Muscle of leg (tissue), 11 donors: ENCODE data around the gene PRM3. TPM values are rescaled to one million over a fixed set of nuclear protein-coding genes. Genes with fewer than 3 reads are reported as not detected.

ENCODE experiments used
- DNase-seq: peaks from one replicate; pipeline ENCODE4 v3.0.0; 2013
- H3K27ac ChIP-seq: one replicate; pipeline ENCODE4 v1.5.1; 2013; ENCODE audit warnings: mild to moderate bottlenecking, low read length, control low read depth
- H3K27me3 ChIP-seq: one replicate; pipeline ENCODE4 v1.6.1; 2013; ENCODE audit warnings: low read length; ENCODE audit not compliant: control insufficient read depth, insufficient read depth
- H3K36me3 ChIP-seq: one replicate; pipeline ENCODE4 v1.6.1; 2013; ENCODE audit warnings: low read length; ENCODE audit not compliant: control insufficient read depth, insufficient read depth
- H3K4me1 ChIP-seq: one replicate; pipeline ENCODE4 v1.6.1; 2013; ENCODE audit warnings: low read length; ENCODE audit not compliant: control insufficient read depth, insufficient read depth
- H3K4me3 ChIP-seq: one replicate; pipeline ENCODE4 v1.5.1; 2013; ENCODE audit warnings: low read length, control low read depth
- H3K9me3 ChIP-seq: replicated peaks from 2 replicates; pipeline ENCODE4 v1.6.1; 2013; ENCODE audit warnings: low read depth, low read length; ENCODE audit not compliant: control insufficient read depth
- WGBS: methylation state at CpG from one replicate; pipeline ENCODE4 v1.1.5; 2013; ENCODE audit warnings: missing lambda C conversion rate; ENCODE audit not compliant: insufficient coverage; 5-methylcytosine and 5-hydroxymethylcytosine counted together
- polyA plus RNA-seq, 8 donors: library from polyadenylated mRNA; unstranded; fragments of 120-200 nt; gene quantifications; one replicate each; pipeline versions ENCODE4 v1.2.1 to v1.2.3, GENCODE V29; 2013; ENCODE audit warnings: inconsistent platforms in 1 of 8, low replicate concordance in 1 of 8; ENCODE audit not compliant: insufficient read length in 8 of 8, insufficient read depth in 1 of 8
- total RNA-seq: library from RNA; stranded (reverse); fragments of 120-200 nt; gene quantifications from one replicate; pipeline ENCODE4 v1.2.4, GENCODE V29; 2013

PRM3 gene
- total and polyA plus RNA-seq, 9 donors: not detected

DNA sequence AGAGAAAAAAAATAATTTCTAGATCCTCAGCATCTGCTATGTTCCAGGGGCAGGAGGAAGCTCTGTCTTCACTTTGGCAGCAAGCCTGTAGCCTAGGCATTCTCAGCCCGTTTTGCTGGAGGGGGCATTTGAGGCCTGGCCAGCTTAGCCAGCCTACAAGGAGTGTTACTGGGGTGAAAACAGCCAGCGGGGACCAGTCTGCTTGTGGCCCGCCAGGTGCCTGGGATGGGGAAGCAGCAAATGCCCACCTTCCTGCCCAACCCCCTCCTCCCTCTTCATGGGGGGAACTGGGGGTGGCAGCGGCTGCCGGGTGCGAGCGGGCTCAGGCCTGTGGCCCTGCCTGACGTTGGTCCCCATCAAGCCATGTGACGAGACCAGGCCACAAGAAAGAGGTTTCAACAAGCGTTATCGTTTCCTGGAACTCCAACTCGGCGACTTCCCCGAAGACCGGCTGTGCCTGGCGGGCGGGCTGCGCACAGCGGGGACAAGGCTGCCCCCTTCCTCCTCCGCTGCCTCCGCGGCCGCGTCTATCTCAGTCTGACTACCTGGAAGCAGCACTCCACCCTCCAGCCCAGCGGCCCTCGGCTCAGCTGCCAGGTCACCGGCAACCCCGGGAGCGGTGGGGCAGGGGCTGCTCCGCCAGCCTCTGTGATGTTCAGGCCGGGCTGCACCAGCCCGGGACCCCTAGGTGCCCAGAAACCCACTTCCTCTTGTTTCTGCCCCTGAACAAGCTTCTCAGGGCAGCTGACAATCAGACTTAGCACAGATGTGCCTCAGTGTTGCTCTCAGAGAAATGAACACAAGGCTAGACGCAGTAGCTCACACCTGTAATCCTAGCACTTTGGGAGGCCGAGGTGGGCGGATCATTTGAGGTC lies 40.3 kb downstream of the PRM3 start:
- H3K27me3 ChIP-seq: peaks cover under 1% of the 10 kb centered on the region
- H3K4me3 ChIP-seq: no peak overlapping the region
- H3K9me3 ChIP-seq: no peaks in the 10 kb centered on the region
- DNase-seq: no peak
- H3K36me3 ChIP-seq: no peaks in the 10 kb centered on the region
- H3K4me1 ChIP-seq: peaks cover 5% of the 10 kb centered on the region
- WGBS: 33% methylated on average over 26 of the region's 35 CpGs
- no peak overlapping the region for H3K27ac ChIP-seq

DNA sequence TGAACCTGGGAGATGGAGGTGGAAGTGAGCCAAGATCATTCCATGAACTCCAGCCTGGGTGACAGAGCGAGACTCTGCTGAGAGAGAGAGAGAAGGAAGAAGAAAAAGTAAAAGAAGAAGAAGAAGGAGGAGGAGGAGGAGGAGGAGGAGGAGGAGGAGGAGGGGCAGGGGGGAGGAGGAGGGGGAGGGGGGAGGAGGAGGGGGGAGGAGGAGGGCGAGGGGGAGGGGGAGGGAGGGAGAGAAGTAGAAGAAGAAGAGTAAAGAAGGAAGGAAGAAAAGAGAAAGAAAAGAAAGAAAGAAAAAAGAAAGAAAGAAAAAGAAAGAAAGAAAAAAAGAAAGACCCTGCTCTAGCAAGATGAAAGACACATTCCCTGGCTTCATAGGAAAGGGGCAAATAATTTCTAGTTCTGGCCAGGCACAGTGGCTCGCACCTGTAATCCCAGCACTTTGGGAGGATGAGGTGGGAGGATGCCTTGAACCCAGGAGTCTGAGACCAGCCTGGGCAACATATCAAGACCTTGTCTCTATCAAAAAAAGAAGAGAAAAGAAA lies 41.1 kb downstream of the PRM3 start:
- Histone ChIP-seq H3K4me3 (no peak overlapping the region), H3K9me3 (no peaks in the 10 kb centered on the region), H3K27me3 (peaks cover 2% of the 10 kb centered on the region), H3K36me3 (no peaks in the 10 kb centered on the region), H3K27ac (no peak overlapping the region), H3K4me1 (peaks cover 5% of the 10 kb centered on the region)
- no peak for DNase-seq
- WGBS: no CpG with 5 or more reads among the region's 3 CpGs

DNA sequence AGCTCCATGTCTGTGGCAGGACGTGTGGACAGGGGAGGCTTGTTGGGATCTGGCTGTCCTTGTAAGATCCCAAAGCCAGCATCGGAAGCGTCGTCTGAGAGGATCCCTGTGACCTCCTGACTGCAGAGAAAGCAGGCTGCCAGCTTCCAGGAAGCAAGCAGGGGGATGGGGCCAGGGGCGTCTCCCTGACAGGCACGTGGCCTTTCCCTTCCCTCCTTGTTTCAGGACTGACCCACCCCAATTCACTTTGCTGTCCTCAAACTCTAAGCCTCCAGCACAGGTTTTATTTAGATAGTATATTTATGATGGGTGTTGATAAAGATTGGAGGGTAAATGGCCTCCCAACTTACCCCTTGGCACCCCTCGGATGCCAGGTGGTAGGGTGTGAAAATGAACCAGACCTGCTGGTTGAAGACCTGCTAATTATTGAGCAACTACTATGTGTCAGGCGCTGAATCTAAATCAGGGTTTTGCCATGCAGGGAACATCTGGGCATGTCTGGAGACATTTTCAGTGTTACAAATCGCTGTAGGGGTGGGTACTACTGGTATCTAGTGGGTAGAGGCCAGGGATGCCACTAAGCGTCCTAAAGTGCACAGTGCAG lies 42.0 kb downstream of the PRM3 start:
- no peak for DNase-seq
- WGBS: 51% methylated on average over 3 of the region's 10 CpGs
- H3K27ac ChIP-seq: no peak overlapping the region
- H3K27me3 ChIP-seq: peaks cover 2% of the 10 kb centered on the region
- H3K4me3 ChIP-seq: no peak overlapping the region
- no peaks in the 10 kb centered on the region for H3K9me3 ChIP-seq
- H3K36me3 ChIP-seq: no peaks in the 10 kb centered on the region
- peaks cover 5% of the 10 kb centered on the region for H3K4me1 ChIP-seq

DNA sequence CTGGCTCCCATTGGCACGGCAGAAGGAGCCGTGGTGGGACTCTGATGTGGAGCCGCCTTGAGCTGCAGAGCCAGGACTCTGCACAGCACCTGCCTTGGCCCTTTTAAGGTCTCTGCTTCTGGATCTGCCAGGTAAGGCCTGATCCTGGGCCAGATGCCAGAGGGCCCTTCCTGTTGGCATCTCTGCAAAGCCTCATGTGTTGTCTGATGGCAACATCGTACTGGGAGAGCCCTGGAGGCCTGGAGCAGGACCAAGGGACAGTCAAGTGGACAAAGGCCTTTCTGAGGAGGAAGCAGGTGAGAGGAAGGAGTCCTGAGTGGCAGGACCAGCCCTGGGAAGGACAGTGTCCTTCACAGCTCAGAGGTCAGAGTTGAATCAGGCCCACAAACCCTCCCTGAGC lies 43.5 kb downstream of the PRM3 start:
- no peak for DNase-seq
- Histone ChIP-seq H3K4me1 (peaks cover 13% of the 10 kb centered on the region), H3K4me3 (no peak overlapping the region), H3K9me3 (no peaks in the 10 kb centered on the region), H3K27me3 (peaks cover 2% of the 10 kb centered on the region), H3K36me3 (no peaks in the 10 kb centered on the region), H3K27ac (no peak overlapping the region)
- WGBS: 81% methylated on average over 4 of the region's 4 CpGs

DNA sequence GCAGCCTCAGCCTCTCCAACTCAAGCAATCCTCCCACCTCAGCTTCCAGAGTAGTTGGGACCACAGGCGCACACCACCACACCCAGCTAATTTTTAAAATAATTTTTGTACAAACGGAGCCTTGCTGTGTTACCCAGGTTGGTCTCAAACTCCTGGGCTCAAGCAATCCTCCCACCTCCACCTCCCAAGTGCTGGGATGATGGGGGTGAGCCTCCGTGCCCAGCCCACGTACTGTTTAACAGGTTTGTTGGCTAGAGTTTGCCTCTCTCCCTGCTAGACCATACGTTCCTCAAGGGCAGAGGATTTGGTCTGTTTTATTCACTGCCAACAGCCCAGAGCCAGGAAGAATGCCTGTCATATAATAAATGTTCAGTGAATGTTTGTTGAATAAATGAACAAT lies 44.0 kb downstream of the PRM3 start:
- Histone ChIP-seq H3K36me3 (no peaks in the 10 kb centered on the region), H3K27ac (no peak overlapping the region), H3K27me3 (peaks cover 2% of the 10 kb centered on the region), H3K4me3 (no peak overlapping the region), H3K9me3 (no peaks in the 10 kb centered on the region), H3K4me1 (peaks cover 18% of the 10 kb centered on the region)
- WGBS: no CpG with 5 or more reads among the region's 5 CpGs
- DNase-seq: no peak

DNA sequence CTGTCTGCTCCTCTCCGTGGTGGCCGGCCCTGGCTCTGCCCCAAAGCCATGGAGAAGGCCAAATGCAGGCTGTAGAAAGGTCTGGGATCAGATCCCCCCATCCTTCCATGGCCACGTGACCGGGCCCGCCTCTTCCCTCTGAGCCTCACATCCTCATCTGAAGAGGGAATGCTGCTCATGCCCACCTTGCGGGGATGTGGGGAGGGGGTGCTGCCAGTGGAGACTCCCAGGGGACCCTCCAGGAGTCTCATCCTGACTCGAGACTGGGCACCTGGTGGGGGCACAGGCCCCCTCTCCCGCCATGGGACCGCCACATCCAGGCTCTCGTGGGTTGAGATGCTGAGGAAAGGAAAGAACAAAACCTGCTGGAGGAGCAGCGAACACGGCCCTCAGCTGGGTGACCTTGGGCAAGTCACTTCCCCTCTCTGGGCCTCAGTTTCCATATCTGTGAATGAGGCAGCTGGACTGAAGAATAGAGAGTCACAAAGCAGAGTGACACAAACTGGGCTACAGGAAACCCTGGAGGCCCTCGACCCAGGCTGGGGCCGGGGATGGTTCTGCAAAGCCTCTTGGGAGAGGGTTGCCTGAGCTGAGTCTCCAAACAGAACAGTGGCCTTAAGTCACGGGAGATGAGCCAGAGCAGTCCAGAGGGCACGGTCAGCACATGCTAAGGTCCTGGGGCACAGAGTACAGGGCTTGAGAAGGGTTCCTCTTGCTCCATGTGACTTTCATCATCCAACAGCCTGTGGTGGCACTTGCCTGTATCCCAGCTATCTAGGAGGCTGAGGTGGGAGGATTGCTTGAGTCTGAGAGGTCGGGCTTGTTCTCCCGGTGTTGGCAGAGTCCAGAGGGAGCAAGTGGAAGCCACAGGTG lies 47.5 kb downstream of the PRM3 start:
- Histone ChIP-seq H3K4me1 (peaks cover 19% of the 10 kb centered on the region), H3K9me3 (no peaks in the 10 kb centered on the region), H3K27ac (no peak overlapping the region), H3K4me3 (no peak overlapping the region), H3K36me3 (no peaks in the 10 kb centered on the region), H3K27me3 (peaks cover 2% of the 10 kb centered on the region)
- no peak for DNase-seq
- WGBS: 74% methylated on average over 7 of the region's 18 CpGs

DNA sequence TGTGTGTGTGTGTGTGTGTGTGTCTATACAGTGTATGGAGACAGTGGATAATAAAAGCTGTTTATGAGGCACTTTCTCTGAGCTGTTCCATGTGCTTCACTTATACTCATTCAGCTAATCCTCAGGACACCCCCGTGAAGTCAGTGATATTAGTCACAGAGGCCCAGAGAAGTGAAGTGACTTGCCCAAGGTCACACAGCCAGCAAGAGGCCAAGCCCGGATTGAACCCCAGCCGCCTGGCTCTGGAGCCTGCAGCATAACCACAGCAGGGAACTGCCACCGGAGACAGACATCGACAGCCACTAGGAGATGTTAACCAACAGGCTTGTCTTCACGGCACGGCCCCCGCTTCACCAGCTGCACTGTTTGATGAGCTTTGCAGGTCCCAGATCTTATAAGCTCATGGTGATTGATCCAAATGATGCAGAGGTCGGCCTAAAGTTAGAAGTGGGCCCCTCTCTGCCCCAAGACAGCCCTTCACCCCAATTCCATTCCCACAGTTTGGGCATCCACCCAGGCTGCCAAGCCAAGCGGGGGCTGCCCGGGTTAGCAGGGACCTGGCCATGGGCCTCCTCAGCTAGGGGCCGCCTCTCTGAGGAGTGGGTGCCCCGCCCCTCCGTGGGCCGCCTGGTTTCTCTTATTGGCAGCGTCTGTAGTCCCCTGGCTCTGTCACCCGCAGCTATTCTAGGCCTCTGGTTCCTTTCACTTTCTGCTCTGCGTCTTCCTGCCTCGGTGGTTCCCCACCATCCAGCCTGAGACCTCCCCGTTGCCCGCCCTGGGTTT lies 48.3 kb downstream of the PRM3 start:
- H3K27me3 ChIP-seq: peaks cover 2% of the 10 kb centered on the region
- WGBS: 53% methylated on average over 17 of the region's 21 CpGs
- no peak overlapping the region for H3K4me3 ChIP-seq
- H3K4me1 ChIP-seq: peaks cover 19% of the 10 kb centered on the region
- H3K9me3 ChIP-seq: no peaks in the 10 kb centered on the region
- no peak for DNase-seq
- no peak overlapping the region for H3K27ac ChIP-seq
- no peaks in the 10 kb centered on the region for H3K36me3 ChIP-seq

DNA sequence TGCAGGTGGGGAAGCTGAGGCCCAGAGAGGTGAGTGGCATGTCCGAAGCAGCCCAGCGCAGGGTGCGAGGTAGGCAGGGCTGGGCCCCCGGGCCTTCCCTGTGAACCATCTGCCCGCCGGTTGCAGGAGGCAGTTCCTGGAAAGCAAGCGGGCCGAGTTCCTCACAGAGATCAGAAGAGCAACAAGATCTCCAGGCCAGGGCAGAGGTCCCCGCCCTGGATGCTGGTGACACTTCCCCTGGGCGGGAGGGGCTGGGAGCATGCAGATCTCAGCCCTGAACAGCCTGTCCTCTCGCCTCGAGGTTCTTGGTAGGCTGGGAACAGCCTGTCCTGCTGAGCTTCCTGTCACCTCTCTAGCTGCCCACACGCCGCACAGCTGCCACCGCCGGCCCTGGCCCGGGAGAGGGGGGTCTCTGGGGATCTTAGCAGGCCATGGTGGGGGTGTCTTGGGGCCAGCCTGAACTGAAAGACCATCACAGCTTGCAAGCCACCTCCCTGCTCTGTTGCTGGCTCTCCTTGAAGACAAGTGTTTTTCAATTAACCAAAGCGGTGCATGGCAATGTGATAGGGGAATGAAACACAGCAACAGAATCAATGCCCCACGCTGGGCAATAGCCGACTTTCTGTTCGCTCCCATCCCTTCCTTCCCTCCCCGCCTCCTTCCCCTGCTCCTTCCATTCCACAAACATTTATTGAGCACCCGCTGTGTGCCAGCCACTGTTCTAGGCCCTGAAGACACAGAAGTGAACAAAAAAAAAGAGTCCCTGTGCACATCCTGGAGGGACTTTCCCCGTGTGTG lies 49.1 kb downstream of the PRM3 start:
- WGBS: 39% methylated on average over 19 of the region's 24 CpGs
- DNase-seq: peak; percentile 50

More for the DNA sequence above, 49.1 kb downstream of the PRM3 start:
- Histone ChIP-seq H3K27me3 (peaks cover 2% of the 10 kb centered on the region), H3K9me3 (no peaks in the 10 kb centered on the region), H3K36me3 (no peaks in the 10 kb centered on the region), H3K4me1 (peaks cover 19% of the 10 kb centered on the region), H3K4me3 (no peak overlapping the region), H3K27ac (no peak overlapping the region)
